Bronchial epithelial cell (primary cell): ENCODE measurements around the gene IBA57. TPM values are rescaled to one million over a fixed set of nuclear protein-coding genes. Genes with fewer than 3 reads are reported as not detected.

ENCODE experiments used
- DNase-seq: peaks from one replicate; pipeline ENCODE4 v3.0.0-alpha.2; 2010; ENCODE audit warnings: low read depth
- FAIRE-seq: peaks from 2 replicates; lab custom pipeline; 2011; peaks lifted over from hg19 to GRCh38; lab: Jason Lieb, UNC
- H3K27me3 ChIP-seq: 2 replicates; pipeline ENCODE4 v1.5.1; 2011; ENCODE audit warnings: low read length; ENCODE audit not compliant: control insufficient read depth, insufficient read depth
- H3K36me3 ChIP-seq: 2 replicates; pipeline ENCODE4 v1.5.1; 2011; ENCODE audit warnings: low read length; ENCODE audit not compliant: control insufficient read depth, insufficient read depth
- H3K4me3 ChIP-seq: 2 replicates; pipeline ENCODE4 v1.5.1; 2011; ENCODE audit warnings: mild to moderate bottlenecking, low read depth, low read length, control low read depth
- CTCF ChIP-seq: IDR thresholded peaks from 2 replicates; pipeline ENCODE4 v1.5.1; 2011; ENCODE audit warnings: mild to moderate bottlenecking, moderate library complexity, low read length, control low read depth, inconsistent platforms; ENCODE audit not compliant: insufficient read depth, severe bottlenecking
- total RNA-seq: library from RNA; depleted of rRNA; stranded (reverse); fragments of >200 nt; gene quantifications from 2 replicates; pipeline ENCODE4 v1.2.1, GENCODE V29; 2014

The IBA57 gene
- total RNA-seq, 1 donor from 2014 or later = 2.6 TPM

- FAIRE-seq (no peak), DNase-seq (no peak)
- H3K27me3 ChIP-seq = peaks cover 5% of the 10 kb centered on the region
- H3K36me3 ChIP-seq = no peaks in the 10 kb centered on the region
- TF ChIP-seq CTCF = no peak
- no peak overlapping the region for H3K4me3 ChIP-seq
Measured at GRCh38 chr1:228156515-228156881, 9.1 kb upstream of the IBA57 start.

- no peak overlapping the region for H3K4me3 ChIP-seq
- H3K36me3 ChIP-seq = no peaks in the 10 kb centered on the region
- H3K27me3 ChIP-seq = peaks cover 5% of the 10 kb centered on the region
- FAIRE-seq (no peak), DNase-seq (no peak)
- TF ChIP-seq CTCF = no peak
Measured at GRCh38 chr1:228156941-228157728, 8.5 kb upstream of the IBA57 start.

GRCh38 chr1:228157729-228158126 is 7.9 kb upstream of the IBA57 start:
- DNase-seq = no peak
- no peak for FAIRE-seq

GRCh38 chr1:228158151-228159007 is 7.2 kb upstream of the IBA57 start:
- peaks cover 5% of the 10 kb centered on the region for H3K27me3 ChIP-seq
- FAIRE-seq (no peak), DNase-seq (no peak)
- TF ChIP-seq CTCF = no peak
- no peaks in the 10 kb centered on the region for H3K36me3 ChIP-seq
- no peak overlapping the region for H3K4me3 ChIP-seq

More at GRCh38 chr1:228157729-228158126, 7.9 kb upstream of the IBA57 start:
- no peaks in the 10 kb centered on the region for H3K36me3 ChIP-seq
- H3K4me3 ChIP-seq = no peak overlapping the region
- no peak for TF ChIP-seq CTCF
- H3K27me3 ChIP-seq = peaks cover 5% of the 10 kb centered on the region

- Histone ChIP-seq H3K27me3 (peaks cover 5% of the 10 kb centered on the region), H3K4me3 (no peak overlapping the region), H3K36me3 (no peaks in the 10 kb centered on the region)
- no peak for FAIRE-seq
- no peak for DNase-seq
- no peak for TF ChIP-seq CTCF
Measured at GRCh38 chr1:228159008-228159665, 6.5 kb upstream of the IBA57 start.
